Cardiac muscle cell (in vitro differentiated cells and primary cell): ENCODE measurements around the gene EEF1G. TPM values are rescaled to one million over a fixed set of nuclear protein-coding genes. Genes with fewer than 3 reads are reported as not detected.

Experiments
- DNase-seq, 2 donors: peaks; one replicate each; pipeline versions ENCODE4 v3.0.0 to v3.0.0-alpha.2; 2010 to 2017; ENCODE audit warnings: low read depth in 1 of 2, low spot score in 1 of 2
- H3K27ac ChIP-seq: fragments of 200-600 bp; sonication (generic); 2 replicates; pipeline ENCODE4 v1.5.1; 2016
- H3K27me3 ChIP-seq: fragments of 200-600 bp; sonication (generic); 2 replicates; pipeline ENCODE4 v1.6.0; 2016; ENCODE audit warnings: control low read depth
- H3K36me3 ChIP-seq: fragments of 200-600 bp; sonication (generic); 2 replicates; pipeline ENCODE4 v1.5.1; 2016; ENCODE audit warnings: control low read depth
- H3K4me1 ChIP-seq: fragments of 200-600 bp; sonication (generic); 2 replicates; pipeline ENCODE4 v1.8.1; 2017; ENCODE audit warnings: low read depth, mild to moderate bottlenecking, mixed run types
- H3K4me3 ChIP-seq: fragments of 200-600 bp; sonication (generic); 2 replicates; pipeline ENCODE4 v1.5.1; 2016; ENCODE audit warnings: mild to moderate bottlenecking
- H3K9me3 ChIP-seq: fragments of 200-600 bp; sonication (generic); 2 replicates; pipeline ENCODE4 v1.5.1; 2017; ENCODE audit warnings: low read depth, mild to moderate bottlenecking, control low read depth
- polyA plus RNA-seq: library from polyadenylated mRNA; unstranded; fragments of >200 nt; fragmentation: Nextera tagmentation; extraction: Ambion mirVana; gene quantifications from 2 replicates; pipeline ENCODE4 v1.2.1, GENCODE V29; 2016
- total RNA-seq: library from RNA; depleted of rRNA; stranded (reverse); fragments of >200 nt; gene quantifications from 2 replicates; pipeline ENCODE4 v1.2.3, GENCODE V29; 2016
- TF ChIP-seq, protein P1 (sequence below): IDR thresholded peaks from 2 replicates; pipeline ENCODE4 v1.5.1; 2012; ENCODE audit warnings: low read depth, mild to moderate bottlenecking, low read length

EEF1G gene
- total and polyA plus RNA-seq, 2 experiments from 2014 or later: 769 to 2,091 TPM

DNA sequence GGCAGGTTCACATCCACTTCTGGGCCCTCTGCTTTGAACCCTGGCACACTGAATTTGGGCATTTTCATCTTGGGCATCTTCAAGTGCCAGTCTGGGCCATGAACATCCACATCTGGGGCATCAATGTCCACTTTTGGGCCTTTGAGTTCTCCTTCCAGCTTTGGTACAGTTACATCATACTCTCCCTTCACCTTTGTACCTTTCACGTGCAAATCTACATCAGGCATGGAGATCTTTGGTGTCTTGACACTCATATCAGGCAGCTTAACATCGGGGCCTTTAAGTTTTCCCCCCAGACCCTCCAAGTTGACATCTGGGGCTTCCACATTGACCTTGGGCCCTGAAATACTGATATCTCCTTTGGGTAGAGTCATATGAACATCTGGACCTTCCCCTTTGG lies 41.6 kb downstream of the EEF1G start:
- no peak for DNase-seq
- Histone ChIP-seq H3K36me3 (peaks cover 19% of the 10 kb centered on the region), H3K27ac (no peak overlapping the region), H3K27me3 (no peaks in the 10 kb centered on the region), H3K9me3 (no peaks in the 10 kb centered on the region), H3K4me1 (no peaks in the 10 kb centered on the region), H3K4me3 (no peak overlapping the region)
- TF ChIP-seq, protein P1, sequence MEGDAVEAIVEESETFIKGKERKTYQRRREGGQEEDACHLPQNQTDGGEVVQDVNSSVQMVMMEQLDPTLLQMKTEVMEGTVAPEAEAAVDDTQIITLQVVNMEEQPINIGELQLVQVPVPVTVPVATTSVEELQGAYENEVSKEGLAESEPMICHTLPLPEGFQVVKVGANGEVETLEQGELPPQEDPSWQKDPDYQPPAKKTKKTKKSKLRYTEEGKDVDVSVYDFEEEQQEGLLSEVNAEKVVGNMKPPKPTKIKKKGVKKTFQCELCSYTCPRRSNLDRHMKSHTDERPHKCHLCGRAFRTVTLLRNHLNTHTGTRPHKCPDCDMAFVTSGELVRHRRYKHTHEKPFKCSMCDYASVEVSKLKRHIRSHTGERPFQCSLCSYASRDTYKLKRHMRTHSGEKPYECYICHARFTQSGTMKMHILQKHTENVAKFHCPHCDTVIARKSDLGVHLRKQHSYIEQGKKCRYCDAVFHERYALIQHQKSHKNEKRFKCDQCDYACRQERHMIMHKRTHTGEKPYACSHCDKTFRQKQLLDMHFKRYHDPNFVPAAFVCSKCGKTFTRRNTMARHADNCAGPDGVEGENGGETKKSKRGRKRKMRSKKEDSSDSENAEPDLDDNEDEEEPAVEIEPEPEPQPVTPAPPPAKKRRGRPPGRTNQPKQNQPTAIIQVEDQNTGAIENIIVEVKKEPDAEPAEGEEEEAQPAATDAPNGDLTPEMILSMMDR: no peak

DNA sequence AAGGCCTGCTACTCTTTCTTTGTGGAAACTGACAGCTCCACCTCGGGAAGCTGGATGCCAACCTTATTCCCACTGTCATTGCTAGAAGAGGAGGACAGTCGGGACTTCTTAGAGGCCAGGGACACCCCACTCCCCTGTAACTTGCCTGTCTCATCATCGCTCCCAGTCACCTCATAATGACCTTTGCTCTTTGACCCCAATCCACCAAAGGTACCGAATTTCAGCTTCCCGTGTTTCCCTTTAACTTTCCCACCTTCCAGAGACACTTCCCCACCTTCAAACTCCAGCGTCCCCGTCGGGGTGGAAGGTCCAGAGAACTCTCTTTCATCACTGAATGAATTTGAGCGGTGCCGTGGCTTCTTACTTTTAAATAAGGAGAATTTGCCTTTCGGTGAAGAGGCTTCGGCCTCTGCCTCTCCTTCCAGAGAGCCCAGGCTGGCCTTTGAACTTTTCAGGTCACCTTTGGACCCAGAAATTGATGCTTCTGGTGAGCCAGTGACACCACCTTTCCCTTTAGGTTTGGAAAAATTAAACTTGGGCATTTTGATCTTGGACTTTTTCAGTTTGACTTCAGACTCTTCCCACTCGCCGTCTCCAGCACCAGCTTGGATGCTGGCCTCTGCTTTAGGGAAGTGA lies 56.8 kb downstream of the EEF1G start:
- Histone ChIP-seq H3K27me3 (no peaks in the 10 kb centered on the region), H3K9me3 (no peaks in the 10 kb centered on the region), H3K27ac (no peak overlapping the region), H3K36me3 (peaks cover 4% of the 10 kb centered on the region), H3K4me3 (no peak overlapping the region), H3K4me1 (no peaks in the 10 kb centered on the region)
- TF ChIP-seq, protein P1: no peak
- no peak for DNase-seq

DNA sequence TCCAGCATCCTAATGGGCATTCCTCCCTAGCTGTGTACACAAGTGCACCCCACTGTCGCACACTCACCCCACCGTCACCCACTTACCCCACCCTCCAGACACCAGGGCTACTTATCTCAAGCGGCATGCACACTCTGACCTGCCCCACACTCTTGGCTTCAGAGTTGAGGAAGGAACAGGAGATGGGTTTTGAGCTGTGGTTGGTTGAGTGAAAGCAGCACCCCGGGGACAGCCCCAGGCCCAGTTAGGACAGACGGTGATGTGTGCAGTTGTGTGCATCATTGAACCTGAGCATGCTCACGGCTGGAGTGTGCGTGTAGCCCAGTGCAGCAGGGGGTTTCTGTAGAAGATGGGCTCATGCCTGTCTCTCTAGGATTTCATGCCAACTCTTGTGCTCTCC lies 59.5 kb downstream of the EEF1G start:
- no peak overlapping the region for H3K4me3 ChIP-seq
- no peak for DNase-seq
- TF ChIP-seq, protein P1: no peak
- no peaks in the 10 kb centered on the region for H3K4me1 ChIP-seq
- H3K27me3 ChIP-seq: no peaks in the 10 kb centered on the region
- peaks cover 4% of the 10 kb centered on the region for H3K36me3 ChIP-seq
- no peaks in the 10 kb centered on the region for H3K9me3 ChIP-seq
- H3K27ac ChIP-seq: no peak overlapping the region

DNA sequence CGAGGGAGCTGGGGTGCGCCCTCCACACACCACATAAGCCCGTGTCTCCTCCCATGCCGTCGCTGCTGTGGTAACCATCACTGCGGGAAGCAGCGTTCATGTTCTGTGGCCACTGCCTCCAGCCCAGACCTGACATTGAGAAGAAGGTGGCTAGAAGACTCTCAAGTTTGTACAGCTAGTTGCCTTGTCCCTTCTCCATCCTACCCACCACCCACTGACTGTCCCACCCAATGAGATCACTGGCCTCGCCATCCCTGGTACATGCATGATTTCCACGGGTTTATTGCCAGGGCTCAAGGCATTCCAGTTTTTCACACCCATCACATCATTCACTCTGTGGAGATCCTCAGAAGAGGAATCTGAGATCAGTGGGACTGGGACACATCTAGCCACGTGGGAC lies 60.1 kb downstream of the EEF1G start:
- no peaks in the 10 kb centered on the region for H3K9me3 ChIP-seq
- no peaks in the 10 kb centered on the region for H3K4me1 ChIP-seq
- H3K27me3 ChIP-seq: no peaks in the 10 kb centered on the region
- no peak for DNase-seq
- no peak overlapping the region for H3K4me3 ChIP-seq
- H3K27ac ChIP-seq: no peak overlapping the region
- no peaks in the 10 kb centered on the region for H3K36me3 ChIP-seq
- TF ChIP-seq, protein P1: no peak

DNA sequence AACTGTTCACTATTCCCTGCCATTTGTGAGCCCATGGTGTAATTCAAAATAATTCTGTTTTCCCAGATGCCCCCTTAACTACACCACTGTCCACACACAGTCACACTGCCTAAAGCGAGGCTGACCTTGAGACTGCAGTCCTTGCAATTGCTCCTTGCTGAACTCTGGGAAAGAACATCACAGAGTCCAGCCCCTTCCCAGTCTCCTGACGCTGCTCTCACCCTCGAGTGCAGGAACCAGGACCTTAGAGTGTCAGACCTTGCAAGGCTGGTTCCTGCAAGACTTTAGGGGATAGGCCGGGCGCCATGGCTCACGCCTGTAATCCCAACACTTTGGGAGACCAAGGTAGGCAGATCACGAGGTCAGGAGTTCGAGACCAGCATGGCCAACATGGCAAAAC lies 60.7 kb downstream of the EEF1G start:
- TF ChIP-seq, protein P1: no peak
- DNase-seq: no peak
- peaks cover 4% of the 10 kb centered on the region for H3K4me1 ChIP-seq

More for the DNA sequence above, 60.7 kb downstream of the EEF1G start:
- no peaks in the 10 kb centered on the region for H3K27me3 ChIP-seq
- no peak overlapping the region for H3K27ac ChIP-seq
- no peaks in the 10 kb centered on the region for H3K9me3 ChIP-seq
- H3K36me3 ChIP-seq: no peaks in the 10 kb centered on the region
- no peak overlapping the region for H3K4me3 ChIP-seq

Other genes starting within 250 kb of the EEF1G start
- 6.8 and 6.9 TPM in 2 replicates for gene ASRGL1, start 236.4 kb downstream of the EEF1G start, total RNA-seq
- gene ASRGL1, start 236.4 kb downstream of the EEF1G start, polyA plus RNA-seq: 17.1 and 21.5 TPM in 2 replicates
- not detected in 2 replicates for gene SCGB1A1, start 154.9 kb downstream of the EEF1G start, total RNA-seq
- not detected in 2 replicates for gene SCGB1A1, start 154.9 kb downstream of the EEF1G start, polyA plus RNA-seq
- 50.1 and 77.1 TPM in 2 replicates for gene AHNAK, start 27.1 kb downstream of the EEF1G start, total RNA-seq
- 10.9 and 13.4 TPM in 2 replicates for gene AHNAK, start 27.1 kb downstream of the EEF1G start, polyA plus RNA-seq
- gene TUT1, start 17.6 kb upstream of the EEF1G start, total RNA-seq: 14.9 and 29.1 TPM in 2 replicates
- 18.7 and 32.1 TPM in 2 replicates for gene TUT1, start 17.6 kb upstream of the EEF1G start, polyA plus RNA-seq
- 101 and 108 TPM in 2 replicates for gene MTA2, start 28.0 kb upstream of the EEF1G start, total RNA-seq
- 22.9 and 31.9 TPM in 2 replicates for gene MTA2, start 28.0 kb upstream of the EEF1G start, polyA plus RNA-seq
- 21.1 and 42.8 TPM in 2 replicates for gene EML3, start 38.9 kb upstream of the EEF1G start, total RNA-seq
- 32.0 and 38.4 TPM in 2 replicates for gene EML3, start 38.9 kb upstream of the EEF1G start, polyA plus RNA-seq
- 3.3 and 3.5 TPM in 2 replicates for gene ROM1, start 39.4 kb upstream of the EEF1G start, total RNA-seq
- 6.9 and 7.9 TPM in 2 replicates for gene ROM1, start 39.4 kb upstream of the EEF1G start, polyA plus RNA-seq
- 46.4 and 52.0 TPM in 2 replicates for gene B3GAT3, start 48.1 kb upstream of the EEF1G start, total RNA-seq
- gene B3GAT3, start 48.1 kb upstream of the EEF1G start, polyA plus RNA-seq: 53.0 and 64.9 TPM in 2 replicates
- 110 TPM in 2 replicates for gene GANAB, start 72.7 kb upstream of the EEF1G start, total RNA-seq
- gene GANAB, start 72.7 kb upstream of the EEF1G start, polyA plus RNA-seq: 143 and 151 TPM in 2 replicates
- 33.9 and 36.3 TPM in 2 replicates for gene INTS5, start 79.4 kb upstream of the EEF1G start, total RNA-seq
- 32.2 and 40.1 TPM in 2 replicates for gene INTS5, start 79.4 kb upstream of the EEF1G start, polyA plus RNA-seq
- 136 and 141 TPM in 2 replicates for gene C11orf98, start 91.3 kb upstream of the EEF1G start, total RNA-seq
- gene C11orf98, start 91.3 kb upstream of the EEF1G start, polyA plus RNA-seq: 115 and 136 TPM in 2 replicates
- 3.8 and 11.0 TPM in 2 replicates for gene CSKMT, start 91.4 kb upstream of the EEF1G start, total RNA-seq
- 14.1 and 25.1 TPM in 2 replicates for gene CSKMT, start 91.4 kb upstream of the EEF1G start, polyA plus RNA-seq
- gene UQCC3, start 97.8 kb upstream of the EEF1G start, total RNA-seq: 13.0 and 18.8 TPM in 2 replicates
- 32.3 and 33.5 TPM in 2 replicates for gene UQCC3, start 97.8 kb upstream of the EEF1G start, polyA plus RNA-seq
- 11.1 and 11.6 TPM in 2 replicates for gene LBHD1, start 98.4 kb upstream of the EEF1G start, total RNA-seq
- gene LBHD1, start 98.4 kb upstream of the EEF1G start, polyA plus RNA-seq: 10.1 and 11.7 TPM in 2 replicates
- 235 and 302 TPM in 2 replicates for gene UBXN1, start 105.2 kb upstream of the EEF1G start, total RNA-seq
- 109 and 111 TPM in 2 replicates for gene UBXN1, start 105.2 kb upstream of the EEF1G start, polyA plus RNA-seq
- gene LRRN4CL, start 115.6 kb upstream of the EEF1G start, total RNA-seq: 0.81 and 1.9 TPM in 2 replicates
- gene LRRN4CL, start 115.6 kb upstream of the EEF1G start, polyA plus RNA-seq: 0.24 TPM in 1 of 2 replicates, not detected in the other
- gene BSCL2, start 133.5 kb upstream of the EEF1G start, total RNA-seq: 70.3 and 73.8 TPM in 2 replicates
- 73.7 and 79.2 TPM in 2 replicates for gene BSCL2, start 133.5 kb upstream of the EEF1G start, polyA plus RNA-seq
- 0.67 TPM in 1 of 2 replicates, not detected in the other for gene GNG3, start 133.8 kb upstream of the EEF1G start, total RNA-seq
- gene GNG3, start 133.8 kb upstream of the EEF1G start, polyA plus RNA-seq: 2.6 and 3.0 TPM in 2 replicates
- 13.7 and 20.0 TPM in 2 replicates for gene HNRNPUL2, start 153.6 kb upstream of the EEF1G start, total RNA-seq
- gene HNRNPUL2, start 153.6 kb upstream of the EEF1G start, polyA plus RNA-seq: 2.9 and 3.2 TPM in 2 replicates
- gene TTC9C, start 154.6 kb upstream of the EEF1G start, total RNA-seq: 36.3 and 37.3 TPM in 2 replicates
- 39.0 and 45.1 TPM in 2 replicates for gene TTC9C, start 154.6 kb upstream of the EEF1G start, polyA plus RNA-seq
- gene ZBTB3, start 180.3 kb upstream of the EEF1G start, total RNA-seq: 12.5 and 14.3 TPM in 2 replicates
- 10.4 and 10.8 TPM in 2 replicates for gene ZBTB3, start 180.3 kb upstream of the EEF1G start, polyA plus RNA-seq
- gene POLR2G, start 187.7 kb upstream of the EEF1G start, total RNA-seq: 67.2 and 101 TPM in 2 replicates
- gene POLR2G, start 187.7 kb upstream of the EEF1G start, polyA plus RNA-seq: 195 and 219 TPM in 2 replicates
- 33.1 and 38.8 TPM in 2 replicates for gene TAF6L, start 197.5 kb upstream of the EEF1G start, total RNA-seq
- 46.3 and 56.3 TPM in 2 replicates for gene TAF6L, start 197.5 kb upstream of the EEF1G start, polyA plus RNA-seq
- 34.2 and 55.2 TPM in 2 replicates for gene TMEM179B, start 213.5 kb upstream of the EEF1G start, total RNA-seq
- 78.6 and 81.8 TPM in 2 replicates for gene TMEM179B, start 213.5 kb upstream of the EEF1G start, polyA plus RNA-seq
- 87.1 and 88.9 TPM in 2 replicates for gene TMEM223, start 218.1 kb upstream of the EEF1G start, total RNA-seq
- gene TMEM223, start 218.1 kb upstream of the EEF1G start, polyA plus RNA-seq: 92.4 and 102 TPM in 2 replicates
- gene NXF1, start 231.5 kb upstream of the EEF1G start, total RNA-seq: 52.8 and 60.7 TPM in 2 replicates
- gene NXF1, start 231.5 kb upstream of the EEF1G start, polyA plus RNA-seq: 96.7 and 127 TPM in 2 replicates